HEK293T (cell line): ENCODE results near the gene C1QTNF7.

ENCODE experiments used
- CTCF ChIA-PET: fragments of 350-600 bp; formaldehyde crosslinking; extraction: SDS; loops from one replicate; lab custom pipeline; 2021; ENCODE audit warnings: antibody characterized with exemption, inconsistent platforms; lab: Yijun Ruan, JAX
- POLR2A ChIA-PET: fragments of 350-600 bp; formaldehyde crosslinking; extraction: SDS; loops from one replicate; lab custom pipeline; 2020; ENCODE audit warnings: antibody characterized with exemption, inconsistent platforms; lab: Yijun Ruan, JAX
- DNase-seq: peaks from one replicate; pipeline ENCODE4 v3.0.0; 2012; ENCODE audit warnings: mixed read lengths; ENCODE audit errors: extremely low spot score
- ARNT ChIP-seq: fragments of 450-650 bp; IDR thresholded peaks from 2 replicates; pipeline ENCODE4 v1.6.1; 2017; ENCODE audit warnings: mild to moderate bottlenecking
- BHLHE40 ChIP-seq: fragments of 450-650 bp; IDR thresholded peaks from 2 replicates; pipeline ENCODE4 v1.6.1; 2016; ENCODE audit warnings: mild to moderate bottlenecking, moderate library complexity, borderline replicate concordance
- CTBP1 ChIP-seq: fragments of 450-650 bp; IDR thresholded peaks from 2 replicates; pipeline ENCODE4 v1.6.1; 2016; ENCODE audit warnings: borderline replicate concordance
- ELF4 ChIP-seq: fragments of 450-650 bp; IDR thresholded peaks from 2 replicates; pipeline ENCODE4 v1.6.1; 2017; ENCODE audit warnings: antibody characterized with exemption
- FOXA1 ChIP-seq: fragments of 450-650 bp; IDR thresholded peaks from 2 replicates; pipeline ENCODE4 v1.6.1; 2016; ENCODE audit warnings: mild to moderate bottlenecking
- FOXK2 ChIP-seq: fragments of 450-650 bp; IDR thresholded peaks from 2 replicates; pipeline ENCODE4 v1.6.1; 2016; ENCODE audit warnings: mild to moderate bottlenecking
- FOXM1 ChIP-seq: fragments of 450-650 bp; IDR thresholded peaks from 2 replicates; pipeline ENCODE4 v1.6.1; 2017; ENCODE audit warnings: mild to moderate bottlenecking, borderline replicate concordance
- HDGF ChIP-seq: fragments of 450-650 bp; IDR thresholded peaks from 2 replicates; pipeline ENCODE4 v1.6.1; 2017; ENCODE audit warnings: antibody characterized with exemption, borderline replicate concordance
- L3MBTL2 ChIP-seq: fragments of 450-650 bp; conservative IDR thresholded peaks from 2 replicates; pipeline ENCODE4 v1.6.1; 2016; ENCODE audit warnings: mild to moderate bottlenecking
- LEF1 ChIP-seq: fragments of 450-650 bp; IDR thresholded peaks from 2 replicates; pipeline ENCODE4 v1.6.1; 2017; ENCODE audit warnings: mild to moderate bottlenecking, borderline replicate concordance
- NFRKB ChIP-seq: fragments of 450-650 bp; IDR thresholded peaks from 2 replicates; pipeline ENCODE4 v1.6.1; 2016; ENCODE audit warnings: mild to moderate bottlenecking, moderate library complexity
- PKNOX1 ChIP-seq: fragments of 450-650 bp; IDR thresholded peaks from 2 replicates; pipeline ENCODE4 v1.6.1; 2016
- SP1 ChIP-seq: fragments of 450-650 bp; IDR thresholded peaks from 2 replicates; pipeline ENCODE4 v1.6.1; 2017
- SUZ12 ChIP-seq: fragments of 450-650 bp; IDR thresholded peaks from 2 replicates; pipeline ENCODE4 v1.6.1; 2016; ENCODE audit warnings: mild to moderate bottlenecking
- TARDBP ChIP-seq: fragments of 450-650 bp; IDR thresholded peaks from 2 replicates; pipeline ENCODE4 v1.6.1; 2016
- ZNF384 ChIP-seq: fragments of 450-650 bp; IDR thresholded peaks from 2 replicates; pipeline ENCODE4 v1.6.1; 2016

C1QTNF7 gene

GRCh38 chr4:15413623-15414019, 14.2 kb upstream of the C1QTNF7 start:
- no peak for TF ChIP-seq HDGF
- TF ChIP-seq TARDBP, result no peak
- TF ChIP-seq NFRKB, result no peak
- no peak for TF ChIP-seq PKNOX1
- TF ChIP-seq FOXK2, result no peak
- TF ChIP-seq ZNF384, result no peak
- TF ChIP-seq CTBP1, result no peak
- no peak for TF ChIP-seq ELF4
- no peak for TF ChIP-seq SUZ12
- TF ChIP-seq SP1, result no peak
- no peak for TF ChIP-seq ARNT
- no peak for TF ChIP-seq FOXM1
- no peak for TF ChIP-seq FOXA1
- no peak for TF ChIP-seq LEF1
- TF ChIP-seq L3MBTL2, result no peak
- TF ChIP-seq BHLHE40, result no peak
- POLR2A ChIA-PET, result no interaction called here
- CTCF ChIA-PET, result no interaction called here
- DNase-seq, result no peak

DNA sequence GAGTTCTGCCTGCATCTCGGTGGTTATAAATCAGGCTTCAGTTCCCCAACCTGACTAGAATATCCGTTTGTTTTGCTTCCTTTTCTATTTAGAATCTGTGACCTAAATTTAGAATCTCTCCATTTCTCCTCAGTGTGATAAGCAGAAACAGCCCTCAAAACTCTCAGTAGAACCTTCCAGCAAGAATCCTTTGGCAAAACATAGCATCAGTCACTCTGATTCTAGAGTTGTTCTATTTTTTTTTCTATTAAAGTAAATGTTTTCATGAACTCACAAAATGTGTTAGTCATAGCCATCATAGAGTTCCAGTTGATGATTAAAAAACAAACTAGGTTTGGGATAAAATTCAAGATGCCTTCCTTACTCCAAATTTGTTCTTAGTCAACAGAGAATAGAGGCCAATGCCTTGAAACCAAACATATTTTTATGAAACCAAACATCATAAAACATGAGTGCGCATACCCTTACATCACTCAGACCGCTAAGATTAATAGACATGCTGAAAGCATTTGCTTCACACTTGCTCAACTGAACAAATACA, 13.2 kb upstream of the C1QTNF7 start:
- no peak for TF ChIP-seq FOXM1
- TF ChIP-seq ZNF384, result no peak
- no peak for TF ChIP-seq TARDBP
- TF ChIP-seq L3MBTL2, result no peak

GRCh38 chr4:15416357-15417232, 11.2 kb upstream of the C1QTNF7 start:
- CTCF ChIA-PET, result no interaction called here
- no peak for DNase-seq
- POLR2A ChIA-PET, result no interaction called here
- TF ChIP-seq FOXK2 (no peak), TARDBP (no peak), SP1 (no peak), FOXA1 (no peak), NFRKB (no peak), ELF4 (no peak), ARNT (no peak), LEF1 (no peak), ZNF384 (no peak), L3MBTL2 (no peak), CTBP1 (no peak), PKNOX1 (no peak)

More for the DNA sequence above, 13.2 kb upstream of the C1QTNF7 start:
- POLR2A ChIA-PET, result no interaction called here
- no peak for DNase-seq
- CTCF ChIA-PET, result no interaction called here

- ChIA-PET CTCF (no interaction called here), POLR2A (no interaction called here)
- TF ChIP-seq ARNT (no peak), SP1 (no peak), NFRKB (no peak), PKNOX1 (no peak), TARDBP (no peak), LEF1 (no peak), SUZ12 (no peak), HDGF (no peak), FOXA1 (no peak), CTBP1 (no peak)
- DNase-seq, result no peak
Observed at GRCh38 chr4:15417233-15417660, 10.6 kb upstream of the C1QTNF7 start.

DNA sequence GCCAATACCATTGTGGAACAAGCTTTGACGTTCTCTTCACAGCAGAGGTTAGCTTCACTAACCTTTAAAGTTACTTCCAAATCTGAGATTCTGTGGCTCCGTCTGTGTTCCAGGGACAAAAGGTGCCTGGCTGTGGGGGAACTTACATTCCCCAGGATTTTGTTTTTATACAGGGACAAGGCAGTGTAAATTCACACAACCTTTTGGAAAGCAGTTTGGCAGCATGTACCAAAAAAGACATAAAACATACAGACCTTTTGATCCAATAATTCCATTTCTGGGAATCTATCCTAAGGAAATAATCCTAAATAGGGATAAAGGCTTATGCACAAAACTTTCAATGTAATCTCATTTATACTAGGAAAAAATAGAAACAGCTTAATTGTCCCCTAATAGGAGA, 8.9 kb upstream of the C1QTNF7 start:
- CTCF ChIA-PET, result no interaction called here

More for the DNA sequence above, 8.9 kb upstream of the C1QTNF7 start:
- DNase-seq, result no peak
- TF ChIP-seq ELF4, result no peak
- no peak for TF ChIP-seq TARDBP
- TF ChIP-seq NFRKB, result no peak
- no peak for TF ChIP-seq ARNT
- no peak for TF ChIP-seq FOXA1
- TF ChIP-seq PKNOX1, result no peak
- TF ChIP-seq BHLHE40, result no peak
- no peak for TF ChIP-seq CTBP1
- no peak for TF ChIP-seq L3MBTL2
- no peak for TF ChIP-seq SP1
- TF ChIP-seq LEF1, result no peak
- no peak for TF ChIP-seq SUZ12
- TF ChIP-seq FOXK2, result no peak
- TF ChIP-seq FOXM1, result no peak
- no peak for TF ChIP-seq HDGF
- TF ChIP-seq ZNF384, result no peak
- POLR2A ChIA-PET, result no interaction called here
